ENCODE data around the gene TRAK2.

DNA sequence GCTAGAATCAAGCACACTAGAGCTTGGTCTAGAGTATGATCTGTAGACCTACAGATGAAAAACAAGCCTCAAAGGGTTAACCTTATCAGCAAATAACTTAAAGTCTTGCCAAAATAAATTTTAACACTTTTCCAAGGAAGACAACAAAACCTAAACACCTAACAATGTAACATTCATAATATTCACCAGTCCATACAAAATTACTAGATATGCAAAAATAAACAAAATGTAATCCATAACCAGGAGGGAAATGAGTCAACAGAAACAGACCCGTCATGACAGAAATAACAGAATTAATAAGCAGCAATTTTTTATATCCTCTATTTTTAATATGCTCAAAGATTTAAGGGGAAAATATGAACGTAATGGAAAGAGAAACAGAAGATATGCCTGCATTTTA is 36.1 kb downstream of the TRAK2 start:
- TF ChIP-seq, protein P1, sequence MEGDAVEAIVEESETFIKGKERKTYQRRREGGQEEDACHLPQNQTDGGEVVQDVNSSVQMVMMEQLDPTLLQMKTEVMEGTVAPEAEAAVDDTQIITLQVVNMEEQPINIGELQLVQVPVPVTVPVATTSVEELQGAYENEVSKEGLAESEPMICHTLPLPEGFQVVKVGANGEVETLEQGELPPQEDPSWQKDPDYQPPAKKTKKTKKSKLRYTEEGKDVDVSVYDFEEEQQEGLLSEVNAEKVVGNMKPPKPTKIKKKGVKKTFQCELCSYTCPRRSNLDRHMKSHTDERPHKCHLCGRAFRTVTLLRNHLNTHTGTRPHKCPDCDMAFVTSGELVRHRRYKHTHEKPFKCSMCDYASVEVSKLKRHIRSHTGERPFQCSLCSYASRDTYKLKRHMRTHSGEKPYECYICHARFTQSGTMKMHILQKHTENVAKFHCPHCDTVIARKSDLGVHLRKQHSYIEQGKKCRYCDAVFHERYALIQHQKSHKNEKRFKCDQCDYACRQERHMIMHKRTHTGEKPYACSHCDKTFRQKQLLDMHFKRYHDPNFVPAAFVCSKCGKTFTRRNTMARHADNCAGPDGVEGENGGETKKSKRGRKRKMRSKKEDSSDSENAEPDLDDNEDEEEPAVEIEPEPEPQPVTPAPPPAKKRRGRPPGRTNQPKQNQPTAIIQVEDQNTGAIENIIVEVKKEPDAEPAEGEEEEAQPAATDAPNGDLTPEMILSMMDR (IDR thresholded peaks at IDR 0.05), result no peak
- TF ChIP-seq POLR2A (IDR thresholded peaks at IDR 0.05), result no peak
